ENCODE results near the gene C2orf15.
"Not testable (repeated sequence)": the region's sequence is repeated elsewhere in the genome, so short reads cannot be mapped to it uniquely, and the experiment has no call there.

C2orf15 gene

DNA sequence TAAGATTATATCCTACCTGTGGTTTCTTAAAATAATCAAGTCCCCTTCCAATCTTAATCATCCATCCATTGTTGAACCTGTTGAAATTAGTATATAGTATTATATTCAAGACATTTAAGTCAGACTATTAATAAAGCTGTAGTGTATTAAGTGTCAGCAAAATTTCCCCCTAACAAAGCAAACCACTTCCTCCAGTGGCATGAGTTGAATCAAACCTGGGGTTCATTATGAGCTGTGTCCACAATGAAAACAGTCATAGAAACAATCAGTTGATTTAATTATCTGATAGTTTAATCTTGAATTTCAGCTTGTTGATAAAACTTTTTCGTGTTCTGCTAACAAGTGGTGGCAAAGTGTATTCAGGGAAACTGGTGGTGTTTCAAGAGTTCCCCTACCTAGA lies 28.0 kb downstream of the C2orf15 start:
- DNase-seq = no peak

DNA sequence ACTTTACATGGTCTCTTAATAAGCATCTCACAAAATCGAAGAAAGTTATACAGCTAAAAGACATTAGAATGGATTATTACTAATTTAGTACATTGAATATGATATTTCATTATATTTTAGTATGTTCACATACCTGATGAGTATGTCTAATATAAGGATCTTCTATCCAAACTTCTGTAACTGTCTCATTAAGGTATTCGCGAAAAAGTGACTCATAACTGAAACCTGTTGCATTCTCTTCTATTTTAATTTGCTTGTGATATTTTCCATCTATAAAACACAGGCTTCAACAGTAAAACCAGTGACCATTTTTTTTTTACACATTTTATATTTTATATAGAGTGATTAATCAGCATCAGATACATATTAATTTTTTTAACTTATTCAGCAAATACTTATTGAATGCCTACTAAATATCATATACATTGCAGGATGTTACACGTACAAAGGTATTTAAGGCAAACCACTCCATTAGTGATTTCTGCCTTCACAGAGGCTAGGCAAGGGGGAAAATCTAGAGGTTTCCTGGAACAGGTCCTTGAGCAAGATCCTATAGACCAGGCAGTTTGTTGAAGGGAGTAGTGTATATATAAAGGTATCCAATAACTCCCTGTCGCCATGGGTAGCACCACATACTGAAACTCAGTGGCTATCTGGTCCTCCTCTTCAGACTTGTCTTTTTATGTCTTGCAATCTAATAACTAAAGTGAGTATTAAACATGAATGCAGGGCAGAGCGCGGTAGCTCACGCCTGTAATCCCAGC lies 30.1 kb downstream of the C2orf15 start:
- no peak for DNase-seq

GRCh38 chr2:99180755-99181623 lies 39.5 kb downstream of the C2orf15 start, which contains the start of the genes MITD1 and MRPL30:
Gene MITD1, minus strand, starts transcription at chr2:99181058. Its CDS starts 77 bp downstream, at chr2:99180981.
Gene MRPL30, plus strand, starts transcription at chr2:99181184. Its CDS starts 5,020 bp downstream, at chr2:99186204.
- DNase-seq = peak; percentile 91

- DNase-seq = no peak
Observed at GRCh38 chr2:99181624-99182000, 40.1 kb downstream of the C2orf15 start.

DNA sequence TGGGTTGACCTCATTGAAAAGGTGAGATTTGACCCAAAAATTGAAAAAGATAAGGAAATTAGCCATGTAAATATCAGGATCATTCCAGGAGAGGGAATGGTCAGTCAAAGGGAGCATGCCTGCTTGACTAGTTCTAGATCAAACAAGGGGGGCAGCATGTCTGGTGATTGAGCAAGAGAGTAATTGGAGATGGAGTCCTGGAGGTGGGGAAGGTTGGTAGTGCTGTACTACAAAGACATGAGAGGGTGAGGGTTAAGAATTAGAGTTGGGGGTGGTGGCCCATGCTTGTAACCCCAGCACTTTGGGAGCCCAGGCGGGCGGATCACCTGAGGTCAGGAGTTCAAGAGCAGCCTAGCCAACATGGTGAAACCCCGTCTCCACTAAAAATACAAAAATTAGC lies 41.5 kb downstream of the C2orf15 start:
- DNase-seq = no peak

DNA sequence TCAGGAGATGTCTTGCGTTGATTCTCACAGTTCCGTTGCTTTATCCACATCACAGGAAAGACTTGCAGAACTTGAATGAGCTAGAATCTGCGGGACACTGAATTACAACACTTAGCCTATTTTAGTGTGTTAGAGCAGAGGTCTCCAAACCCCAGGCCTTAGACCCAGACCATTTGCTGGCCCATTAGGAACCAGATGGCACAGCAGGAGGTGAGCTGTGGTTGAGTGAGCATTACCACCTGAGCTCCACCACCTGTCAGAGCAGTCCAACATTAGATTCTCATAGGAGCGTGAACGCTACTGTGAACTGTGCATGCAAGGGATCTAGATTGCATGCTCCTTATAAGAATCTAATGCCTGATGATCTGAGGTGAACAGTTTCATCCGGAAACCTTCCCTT lies 43.3 kb downstream of the C2orf15 start:
- DNase-seq = no peak

DNA sequence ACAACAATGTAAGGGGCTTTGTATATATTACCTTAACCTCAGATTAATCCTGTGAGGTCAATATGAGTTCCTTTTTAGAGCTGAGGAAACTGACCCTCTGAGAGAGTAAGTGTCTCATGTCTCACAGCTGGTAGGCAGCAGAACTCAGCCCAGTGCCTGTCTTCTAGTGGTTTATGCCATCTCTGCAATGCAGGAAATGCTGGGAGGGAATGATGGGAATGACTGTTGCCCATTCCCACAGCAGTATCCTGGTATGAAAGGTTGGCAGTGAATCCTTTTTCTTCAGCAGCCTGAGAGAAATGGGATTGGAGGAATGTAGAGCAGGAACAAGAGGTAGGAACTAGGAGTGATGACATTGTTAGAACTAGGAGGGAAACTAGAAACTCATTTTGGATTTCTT lies 45.5 kb downstream of the C2orf15 start:
- DNase-seq = no peak

GRCh38 chr2:99188357-99188756 lies 46.9 kb downstream of the C2orf15 start:
- DNase-seq = no peak

GRCh38 chr2:99190548-99190947 lies 49.0 kb downstream of the C2orf15 start:
- DNase-seq = no peak

GRCh38 chr2:99192364-99192763 lies 50.9 kb downstream of the C2orf15 start:
- DNase-seq = not testable (repeated sequence)

DNA sequence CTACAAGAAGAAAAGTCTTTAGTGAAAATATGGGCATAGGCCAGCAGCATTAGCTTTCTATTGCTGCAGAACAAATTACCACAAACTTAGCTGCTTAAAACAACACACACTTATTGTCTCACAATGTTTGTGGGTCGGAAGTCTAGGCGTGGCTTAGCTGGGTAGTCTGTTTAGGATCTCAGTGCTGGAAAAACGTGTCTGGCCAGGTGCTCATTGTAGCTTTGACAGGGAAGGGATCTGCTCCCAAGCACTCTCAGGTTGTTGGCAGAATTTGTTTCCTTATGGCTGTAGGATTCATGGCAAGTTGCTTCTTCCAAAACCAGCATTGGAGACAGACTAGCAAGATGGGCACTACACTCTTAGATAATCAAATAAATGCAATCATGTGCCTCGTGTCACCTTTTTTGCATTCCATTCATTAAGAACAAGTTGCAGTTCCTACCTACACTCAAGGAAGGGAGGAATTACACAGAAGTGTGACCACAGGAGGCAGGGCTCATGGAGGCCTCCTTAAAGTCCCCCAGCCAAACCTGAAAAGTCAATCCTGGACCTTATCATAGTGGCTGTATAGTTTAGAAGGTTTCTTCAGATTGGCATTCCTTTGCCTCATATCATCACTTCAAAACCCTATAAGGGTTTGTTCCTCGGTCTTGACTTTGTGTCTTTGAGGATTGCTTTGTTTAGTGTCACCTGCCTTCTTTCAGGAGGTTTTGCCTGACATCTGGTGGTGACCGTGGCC lies 56.8 kb downstream of the C2orf15 start:
- no peak for DNase-seq

GRCh38 chr2:99200076-99200800 lies 58.7 kb downstream of the C2orf15 start:
- DNase-seq = no peak
